H1 (cell line): Measurements from ENCODE around the gene FCHSD1. TPM values are rescaled to one million over a fixed set of nuclear protein-coding genes. Genes with fewer than 3 reads are reported as not detected.

Experiments used
- ASH2L ChIP-seq: fragments of 200-600, 300-600 bp; sonication (generic); IDR thresholded peaks from one replicate; pipeline ENCODE4 v1.7.1; 2017; ENCODE audit warnings: low read length
- CHD7 ChIP-seq: fragments of 300-600 bp; sonication (generic); IDR thresholded peaks from 2 replicates; pipeline ENCODE4 v1.7.1; 2012; ENCODE audit warnings: low read length, moderate library complexity, mild to moderate bottlenecking, inconsistent platforms; ENCODE audit not compliant: insufficient replicate concordance
- EGR1 ChIP-seq: IDR thresholded peaks from 2 replicates; pipeline ENCODE4 v1.6.1; 2011; ENCODE audit warnings: low read depth, low read length, borderline replicate concordance
- KDM1A ChIP-seq: fragments of 200-600, 300-600 bp; sonication (generic); IDR thresholded peaks from 2 replicates; pipeline ENCODE4 v1.7.1; 2016; ENCODE audit warnings: mild to moderate bottlenecking, low read length, borderline replicate concordance
- POU5F1 ChIP-seq: IDR thresholded peaks from 2 replicates; pipeline ENCODE4 v1.6.1; 2011; ENCODE audit warnings: low read depth, mild to moderate bottlenecking, low read length, moderate library complexity
- SUZ12 ChIP-seq: fragments of 200-600 bp; sonication (generic); IDR thresholded peaks from 2 replicates; pipeline ENCODE4 v1.6.1; 2012; ENCODE audit warnings: mild to moderate bottlenecking, inconsistent platforms, low read length, moderate library complexity, mixed read lengths
- TBP ChIP-seq: IDR thresholded peaks from 2 replicates; pipeline ENCODE4 v1.6.1; 2011; ENCODE audit warnings: low read depth, low read length, improper control_type of control experiment
- TEAD4 ChIP-seq: IDR thresholded peaks from 2 replicates; pipeline ENCODE4 v1.6.1; 2012; ENCODE audit warnings: low read depth, low read length, inconsistent platforms, mixed read lengths
- polyA plus RNA-seq, 7 experiments: library from polyadenylated mRNA; depleted of rRNA in 3 of 7; stranded (reverse) in 5 of 7; unstranded in 2 of 7; fragments of >200 nt in 5 of 7; fragments of 200-250 nt in 2 of 7; gene quantifications; 1 replicate in 5 of 7; 2 replicates in 1 of 7; 4 replicates in 1 of 7; pipeline versions ENCODE4 v1.2.1 to v1.2.3, GENCODE V29; 2011 to 2013; ENCODE audit warnings: missing spikeins in 2 of 7, mixed read lengths in 2 of 7
- total RNA-seq: library from RNA; stranded (reverse); fragmentation: NEBNext Ultra II Directional; extraction: Animal tissue kit (Norgen Biotek cat#: 25700); gene quantifications from 2 replicates; pipeline ENCODE4 v1.2.1, GENCODE V29; 2021
- TF ChIP-seq, protein P1 (sequence below): IDR thresholded peaks from 2 replicates; pipeline ENCODE4 v1.6.1; 2011; ENCODE audit warnings: low read length, improper control_type of control experiment

The FCHSD1 gene
- total and polyA plus RNA-seq, 2 of the 8 experiments (the other 6 are each of a cell fraction or from before 2014, with no cell fraction given): 22.0 to 30.1 TPM

DNA sequence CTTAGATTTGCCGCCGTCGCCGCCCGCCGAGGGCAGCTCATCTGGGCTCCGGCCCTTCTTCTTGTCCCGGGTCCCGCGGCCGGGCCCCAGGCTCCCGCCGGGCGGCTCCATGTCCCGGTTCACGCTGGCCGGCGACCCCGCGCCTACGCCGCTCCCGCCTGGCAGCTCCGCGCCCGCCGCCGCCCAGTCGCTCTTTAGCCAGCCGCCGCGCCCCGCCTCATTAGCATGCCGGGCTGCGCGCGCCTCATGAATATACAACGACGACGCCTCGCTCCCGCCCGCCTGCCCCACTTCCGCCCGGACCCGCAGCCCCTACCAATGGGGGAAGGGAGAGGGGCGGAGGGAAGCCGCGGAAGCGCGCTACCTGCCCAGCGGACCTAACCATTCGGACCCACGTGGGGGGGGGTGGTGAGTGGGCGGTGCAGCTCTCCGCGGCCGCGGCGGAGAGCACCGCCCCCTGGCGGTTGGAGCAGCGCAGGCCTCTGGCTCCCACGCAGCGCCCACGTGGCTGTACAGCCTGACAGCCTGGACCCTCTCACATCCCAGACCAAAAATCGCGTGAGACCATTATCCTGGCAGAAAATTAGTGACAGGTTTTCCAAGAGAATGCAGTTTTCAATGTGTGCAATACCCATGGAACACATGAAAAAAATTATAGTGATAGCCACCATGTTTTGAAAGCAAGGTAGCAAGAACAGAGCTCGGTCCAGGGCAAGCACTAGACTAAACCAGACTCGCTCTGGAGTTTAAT, 32.2 kb downstream of the FCHSD1 start, which contains the start of gene DIAPH1 (continued):
- no peak for TF ChIP-seq CHD7
- TF ChIP-seq TBP: peak; percentile 58; the same call in 1 of the 2 replicates
- TF ChIP-seq, protein P1, sequence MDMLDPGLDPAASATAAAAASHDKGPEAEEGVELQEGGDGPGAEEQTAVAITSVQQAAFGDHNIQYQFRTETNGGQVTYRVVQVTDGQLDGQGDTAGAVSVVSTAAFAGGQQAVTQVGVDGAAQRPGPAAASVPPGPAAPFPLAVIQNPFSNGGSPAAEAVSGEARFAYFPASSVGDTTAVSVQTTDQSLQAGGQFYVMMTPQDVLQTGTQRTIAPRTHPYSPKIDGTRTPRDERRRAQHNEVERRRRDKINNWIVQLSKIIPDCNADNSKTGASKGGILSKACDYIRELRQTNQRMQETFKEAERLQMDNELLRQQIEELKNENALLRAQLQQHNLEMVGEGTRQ: peak; percentile 64; the same call in 1 of the 2 replicates
- TF ChIP-seq TEAD4: no peak
- peak; percentile 100 for TF ChIP-seq EGR1
- TF ChIP-seq KDM1A: peak; percentile 33; the same call in 1 of the 2 replicates
- no peak for TF ChIP-seq ASH2L
- peak; percentile 49; the same call in 1 of the 2 replicates for TF ChIP-seq SUZ12
- TF ChIP-seq POU5F1: no peak
